WTC11 (cell line): ENCODE results near the gene LRRN4CL. TPM values are rescaled to one million over a fixed set of nuclear protein-coding genes. Genes with fewer than 3 reads are reported as not detected.

Experiments
- ATAC-seq: fragments of 200-7000 bp; cut with Tn5 transposase; 2 replicates; pipeline ENCODE4 v1.10.0; 2021; ENCODE audit warnings: mild to moderate bottlenecking, moderate library complexity
- CTCF ChIA-PET: fragments of 300-600 bp; sonication (Branson Sonifier 250); formaldehyde crosslinking; loops from one replicate; lab custom pipeline; 2021; ENCODE audit warnings: antibody characterized with exemption; lab: Charles Lee
- POLR2A ChIA-PET: fragments of 350-600 bp; sonication (Branson Sonifier 250); formaldehyde crosslinking; loops from one replicate; lab custom pipeline; 2021; ENCODE audit warnings: antibody characterized with exemption; lab: Charles Lee
- DNase-seq: peaks from one replicate; pipeline ENCODE4 v3.0.0; 2021; ENCODE audit warnings: low spot score
- H3K27ac Mint-ChIP-seq: 2 replicates; pipeline ENCODE4 v1.8.0; 2021; ENCODE audit warnings: mixed read lengths
- H3K27me3 Mint-ChIP-seq: 2 replicates; pipeline ENCODE4 v1.8.0; 2021; ENCODE audit warnings: low read depth, mild to moderate bottlenecking, moderate library complexity, mixed read lengths
- H3K36me3 Mint-ChIP-seq: 2 replicates; pipeline ENCODE4 v1.8.0; 2021; ENCODE audit warnings: mixed read lengths
- H3K4me1 Mint-ChIP-seq: 2 replicates; pipeline ENCODE4 v1.8.0; 2022; ENCODE audit warnings: mixed read lengths
- H3K4me3 Mint-ChIP-seq: 2 replicates; pipeline ENCODE4 v1.8.0; 2021; ENCODE audit warnings: mild to moderate bottlenecking, moderate library complexity, mixed read lengths
- H3K9me3 Mint-ChIP-seq: 2 replicates; pipeline ENCODE4 v1.8.0; 2021; ENCODE audit warnings: mixed read lengths
- ATF1 ChIP-seq: sonication (generic); formaldehyde crosslinking; IDR thresholded peaks from 2 replicates; pipeline ENCODE4 v1.8.1; 2023; ENCODE audit warnings: mild to moderate bottlenecking, moderate library complexity, missing genetic modification reagents
- CREB1 ChIP-seq: sonication (generic); formaldehyde crosslinking; IDR thresholded peaks from 2 replicates; pipeline ENCODE4 v1.8.0; 2023; ENCODE audit warnings: mild to moderate bottlenecking, missing genetic modification reagents
- ESRRA ChIP-seq: sonication (generic); formaldehyde crosslinking; IDR thresholded peaks from 2 replicates; pipeline ENCODE4 v1.8.1; 2022; ENCODE audit warnings: mild to moderate bottlenecking, missing genetic modification reagents, borderline replicate concordance
- FOXJ3 ChIP-seq: sonication (generic); formaldehyde crosslinking; IDR thresholded peaks from 2 replicates; pipeline ENCODE4 v1.9.0; 2021; ENCODE audit warnings: missing genetic modification reagents, mild to moderate bottlenecking, borderline replicate concordance
- FOXP1 ChIP-seq: sonication (generic); formaldehyde crosslinking; IDR thresholded peaks from 2 replicates; pipeline ENCODE4 v1.8.0; 2022; ENCODE audit warnings: missing genetic modification reagents, mild to moderate bottlenecking, moderate library complexity, borderline replicate concordance
- GRHL2 ChIP-seq: fragments of 250-450 bp; sonication (Bioruptor Pico); IDR thresholded peaks from 2 replicates; pipeline ENCODE4 v1.8.0; 2022; ENCODE audit warnings: mild to moderate bottlenecking, moderate library complexity; ENCODE audit not compliant: insufficient replicate concordance, severe bottlenecking
- IRF2 ChIP-seq: sonication (generic); formaldehyde crosslinking; IDR thresholded peaks from 2 replicates; pipeline ENCODE4 v1.8.0; 2022; ENCODE audit warnings: low read depth, missing genetic modification reagents, borderline replicate concordance
- TCF7 ChIP-seq: sonication (generic); formaldehyde crosslinking; IDR thresholded peaks from 2 replicates; pipeline ENCODE4 v1.8.0; 2022; ENCODE audit warnings: mild to moderate bottlenecking, low read depth, missing genetic modification reagents, moderate library complexity
- ZNF121 ChIP-seq: sonication (generic); formaldehyde crosslinking; IDR thresholded peaks from 2 replicates; pipeline ENCODE4 v1.8.0; 2023; ENCODE audit warnings: missing genetic modification reagents
- ZNF232 ChIP-seq: sonication (generic); formaldehyde crosslinking; IDR thresholded peaks from 2 replicates; pipeline ENCODE4 v1.8.0; 2022; ENCODE audit warnings: mild to moderate bottlenecking, missing genetic modification reagents
- ZNF396 ChIP-seq: fragments of 250-450 bp; sonication (Bioruptor Pico); IDR thresholded peaks from 2 replicates; pipeline ENCODE4 v1.8.0; 2021; ENCODE audit warnings: mild to moderate bottlenecking, moderate library complexity, borderline replicate concordance
- total RNA-seq: library from RNA; stranded (reverse); gene quantifications from 3 replicates; pipeline ENCODE4 v1.2.3, GENCODE V29; 2021
- TF ChIP-seq, protein P1 (sequence below): fragments of 250-450 bp; sonication (Bioruptor Pico); conservative IDR thresholded peaks from 2 replicates; pipeline ENCODE4 v1.9.0; 2021; ENCODE audit warnings: mild to moderate bottlenecking
- TF ChIP-seq, protein P2 (sequence below): sonication (generic); formaldehyde crosslinking; IDR thresholded peaks from 2 replicates; pipeline ENCODE4 v1.8.0; 2023; ENCODE audit warnings: missing genetic modification reagents, mild to moderate bottlenecking, borderline replicate concordance
- TF ChIP-seq, protein P3 (sequence below): sonication (generic); formaldehyde crosslinking; IDR thresholded peaks from 2 replicates; pipeline ENCODE4 v1.8.0; 2022; ENCODE audit warnings: mild to moderate bottlenecking, missing genetic modification reagents
- TF ChIP-seq, protein P4 (sequence below): sonication (generic); formaldehyde crosslinking; IDR thresholded peaks from 2 replicates; pipeline ENCODE4 v1.8.0; 2022; ENCODE audit warnings: mild to moderate bottlenecking, missing genetic modification reagents
- TF ChIP-seq, protein P5 (sequence below): fragments of 250-450 bp; sonication (Bioruptor Pico); IDR thresholded peaks from 2 replicates; pipeline ENCODE4 v1.9.0; 2021; ENCODE audit warnings: mild to moderate bottlenecking, borderline replicate concordance
- TF ChIP-seq, protein P6 (sequence below): sonication (generic); formaldehyde crosslinking; IDR thresholded peaks from 2 replicates; pipeline ENCODE4 v1.8.0; 2022; ENCODE audit warnings: mild to moderate bottlenecking, missing genetic modification reagents
- TF ChIP-seq, protein P7 (sequence below): sonication (generic); formaldehyde crosslinking; IDR thresholded peaks from 2 replicates; pipeline ENCODE4 v1.8.1; 2023; ENCODE audit warnings: mild to moderate bottlenecking, missing genetic modification reagents

LRRN4CL gene
- total RNA-seq, 1 experiment from 2014 or later = 0.39 TPM

DNA sequence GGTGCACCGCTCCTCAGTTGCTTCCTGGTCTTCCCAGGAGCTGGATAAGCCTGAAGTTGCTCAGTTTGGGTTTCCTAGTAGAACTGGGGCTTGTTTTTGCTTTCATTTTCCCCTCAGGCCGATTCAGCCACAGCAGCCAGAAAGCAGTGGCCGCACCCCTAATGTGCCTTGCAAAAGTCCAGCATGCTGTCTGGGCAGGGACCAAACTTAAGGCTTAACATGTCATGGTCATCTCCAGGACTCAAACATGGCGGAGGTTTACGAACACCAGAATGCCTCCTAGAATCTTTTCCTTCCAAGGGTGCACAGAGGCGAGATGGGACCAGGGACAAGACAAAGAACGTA is 20.6 kb upstream of the LRRN4CL start (continued):
- TF ChIP-seq, protein P1, sequence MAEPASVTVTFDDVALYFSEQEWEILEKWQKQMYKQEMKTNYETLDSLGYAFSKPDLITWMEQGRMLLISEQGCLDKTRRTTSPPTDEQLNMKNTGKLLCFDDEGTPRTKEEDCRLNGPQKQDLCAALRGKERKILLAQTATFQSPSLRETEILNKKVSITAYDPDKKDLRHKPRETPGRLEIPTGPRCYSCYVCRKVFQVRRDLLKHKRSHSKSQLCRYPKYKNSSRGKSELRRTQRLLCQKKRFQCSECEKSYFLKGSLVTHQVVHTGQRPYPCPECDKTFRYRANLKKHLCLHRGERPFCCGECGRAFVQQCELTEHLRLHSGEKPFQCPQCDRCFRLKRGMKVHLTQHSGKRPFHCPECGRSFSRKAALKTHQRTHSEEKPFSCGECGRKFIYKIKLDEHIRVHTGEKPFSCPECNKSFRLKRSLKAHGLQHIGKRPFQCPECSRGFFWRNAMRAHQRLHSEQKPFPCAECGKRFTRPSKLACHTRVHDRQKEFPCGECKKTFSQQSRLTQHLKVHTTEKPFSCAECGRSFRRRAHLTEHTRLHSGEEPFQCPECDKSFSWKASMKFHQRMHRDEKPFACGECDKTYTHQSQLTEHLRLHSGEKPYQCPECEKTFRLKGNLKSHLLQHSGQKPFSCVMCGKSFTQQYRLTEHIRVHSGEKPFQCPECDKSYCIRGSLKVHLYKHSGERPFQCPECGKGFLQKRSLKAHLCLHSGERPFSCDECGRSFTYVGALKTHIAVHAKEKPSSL = no peak
- TF ChIP-seq IRF2 (CRISPR knock-in tag) (no peak), ZNF121 (CRISPR knock-in tag) (no peak), GRHL2 (no peak)

DNA sequence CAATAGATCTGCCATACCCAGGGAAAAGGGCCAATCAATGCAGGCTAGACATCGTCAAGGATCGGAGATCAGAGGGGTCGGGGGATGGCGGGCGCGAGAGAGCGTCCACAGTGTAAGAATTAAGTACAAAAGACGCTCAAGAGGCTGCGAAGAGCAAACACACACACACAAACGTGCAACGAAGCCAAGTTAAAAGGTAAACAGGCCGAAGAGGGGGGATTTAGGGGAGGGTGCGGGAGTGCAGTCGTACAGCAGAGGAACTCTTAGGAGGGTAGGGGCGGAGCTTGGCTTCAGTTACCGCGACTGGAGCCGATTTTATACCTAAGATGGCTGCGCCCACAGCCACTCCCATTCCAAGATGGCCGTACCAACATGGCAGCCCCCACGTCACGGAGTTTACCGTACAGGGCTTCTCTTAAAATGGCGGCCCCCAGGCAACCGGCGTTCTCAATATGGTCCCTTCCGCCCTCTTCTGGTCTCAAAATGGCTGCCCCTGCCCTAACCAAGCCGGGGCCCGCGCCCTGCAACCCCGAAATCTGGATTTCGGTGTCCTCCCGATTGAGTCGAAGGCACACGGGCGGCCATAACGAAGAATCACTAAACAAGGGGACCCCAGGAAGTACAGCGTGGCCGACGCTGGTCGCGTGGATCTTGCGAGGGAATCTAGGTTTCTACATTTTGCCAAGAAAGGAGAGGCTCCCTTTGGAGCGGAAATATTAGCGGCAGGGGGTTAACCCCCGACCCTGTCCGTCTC is 20.1 kb upstream of the LRRN4CL start:
- Mint-ChIP-seq H3K9me3 (no peaks in the 10 kb centered on the region), H3K4me1 (peaks cover 46% of the 10 kb centered on the region), H3K27ac (peak overlapping the region; percentile 100), H3K27me3 (no peaks in the 10 kb centered on the region; the same call in 1 of the 2 replicates), H3K4me3 (peak overlapping the region; percentile 92), H3K36me3 (peaks cover 38% of the 10 kb centered on the region)
- ChIA-PET CTCF (interaction anchor here (0.6 to 4.0 kb wide), 12 partner anchors 15 to 285 kb away, joined by 3 to 24 read pairs (median 3); partner anchors contain the start of genes C11orf98, CSKMT, HNRNPUL2 and STX5), POLR2A (interaction anchor here (0.6 to 6.0 kb wide), 15 partner anchors 18 to 321 kb away, joined by 3 to 35 read pairs (median 7); partner anchors contain the start of genes C11orf98, CSKMT, EEF1G and HNRNPUL2)
- ATAC-seq (peak; percentile 51), DNase-seq (peak; percentile 96)
- TF ChIP-seq TCF7 (CRISPR knock-in tag) (no peak), CREB1 (CRISPR knock-in tag) (peak; percentile 6; the same call in 1 of the 2 replicates), FOXP1 (CRISPR knock-in tag) (peak; percentile 42; the same call in 1 of the 2 replicates), FOXJ3 (no peak), ATF1 (CRISPR knock-in tag) (peak; percentile 71), ZNF396 (CRISPR knock-in tag) (0 out of 2 replicates have a peak, but pooled peaks have one; percentile 61), ESRRA (peak; percentile 55; the same call in 1 of the 2 replicates), ZNF232 (CRISPR knock-in tag) (peak; percentile 71)
- TF ChIP-seq, protein P2, sequence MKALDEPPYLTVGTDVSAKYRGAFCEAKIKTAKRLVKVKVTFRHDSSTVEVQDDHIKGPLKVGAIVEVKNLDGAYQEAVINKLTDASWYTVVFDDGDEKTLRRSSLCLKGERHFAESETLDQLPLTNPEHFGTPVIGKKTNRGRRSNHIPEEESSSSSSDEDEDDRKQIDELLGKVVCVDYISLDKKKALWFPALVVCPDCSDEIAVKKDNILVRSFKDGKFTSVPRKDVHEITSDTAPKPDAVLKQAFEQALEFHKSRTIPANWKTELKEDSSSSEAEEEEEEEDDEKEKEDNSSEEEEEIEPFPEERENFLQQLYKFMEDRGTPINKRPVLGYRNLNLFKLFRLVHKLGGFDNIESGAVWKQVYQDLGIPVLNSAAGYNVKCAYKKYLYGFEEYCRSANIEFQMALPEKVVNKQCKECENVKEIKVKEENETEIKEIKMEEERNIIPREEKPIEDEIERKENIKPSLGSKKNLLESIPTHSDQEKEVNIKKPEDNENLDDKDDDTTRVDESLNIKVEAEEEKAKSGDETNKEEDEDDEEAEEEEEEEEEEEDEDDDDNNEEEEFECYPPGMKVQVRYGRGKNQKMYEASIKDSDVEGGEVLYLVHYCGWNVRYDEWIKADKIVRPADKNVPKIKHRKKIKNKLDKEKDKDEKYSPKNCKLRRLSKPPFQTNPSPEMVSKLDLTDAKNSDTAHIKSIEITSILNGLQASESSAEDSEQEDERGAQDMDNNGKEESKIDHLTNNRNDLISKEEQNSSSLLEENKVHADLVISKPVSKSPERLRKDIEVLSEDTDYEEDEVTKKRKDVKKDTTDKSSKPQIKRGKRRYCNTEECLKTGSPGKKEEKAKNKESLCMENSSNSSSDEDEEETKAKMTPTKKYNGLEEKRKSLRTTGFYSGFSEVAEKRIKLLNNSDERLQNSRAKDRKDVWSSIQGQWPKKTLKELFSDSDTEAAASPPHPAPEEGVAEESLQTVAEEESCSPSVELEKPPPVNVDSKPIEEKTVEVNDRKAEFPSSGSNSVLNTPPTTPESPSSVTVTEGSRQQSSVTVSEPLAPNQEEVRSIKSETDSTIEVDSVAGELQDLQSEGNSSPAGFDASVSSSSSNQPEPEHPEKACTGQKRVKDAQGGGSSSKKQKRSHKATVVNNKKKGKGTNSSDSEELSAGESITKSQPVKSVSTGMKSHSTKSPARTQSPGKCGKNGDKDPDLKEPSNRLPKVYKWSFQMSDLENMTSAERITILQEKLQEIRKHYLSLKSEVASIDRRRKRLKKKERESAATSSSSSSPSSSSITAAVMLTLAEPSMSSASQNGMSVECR (CRISPR knock-in tag) = no peak
- TF ChIP-seq, protein P3, sequence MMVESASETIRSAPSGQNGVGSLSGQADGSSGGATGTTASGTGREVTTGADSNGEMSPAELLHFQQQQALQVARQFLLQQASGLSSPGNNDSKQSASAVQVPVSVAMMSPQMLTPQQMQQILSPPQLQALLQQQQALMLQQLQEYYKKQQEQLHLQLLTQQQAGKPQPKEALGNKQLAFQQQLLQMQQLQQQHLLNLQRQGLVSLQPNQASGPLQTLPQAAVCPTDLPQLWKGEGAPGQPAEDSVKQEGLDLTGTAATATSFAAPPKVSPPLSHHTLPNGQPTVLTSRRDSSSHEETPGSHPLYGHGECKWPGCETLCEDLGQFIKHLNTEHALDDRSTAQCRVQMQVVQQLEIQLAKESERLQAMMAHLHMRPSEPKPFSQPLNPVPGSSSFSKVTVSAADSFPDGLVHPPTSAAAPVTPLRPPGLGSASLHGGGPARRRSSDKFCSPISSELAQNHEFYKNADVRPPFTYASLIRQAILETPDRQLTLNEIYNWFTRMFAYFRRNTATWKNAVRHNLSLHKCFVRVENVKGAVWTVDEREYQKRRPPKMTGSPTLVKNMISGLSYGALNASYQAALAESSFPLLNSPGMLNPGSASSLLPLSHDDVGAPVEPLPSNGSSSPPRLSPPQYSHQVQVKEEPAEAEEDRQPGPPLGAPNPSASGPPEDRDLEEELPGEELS = no peak
- TF ChIP-seq, protein P4, sequence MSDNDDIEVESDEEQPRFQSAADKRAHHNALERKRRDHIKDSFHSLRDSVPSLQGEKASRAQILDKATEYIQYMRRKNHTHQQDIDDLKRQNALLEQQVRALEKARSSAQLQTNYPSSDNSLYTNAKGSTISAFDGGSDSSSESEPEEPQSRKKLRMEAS (CRISPR knock-in tag) = peak; percentile 83; the same call in 1 of the 2 replicates
- TF ChIP-seq, protein P5, sequence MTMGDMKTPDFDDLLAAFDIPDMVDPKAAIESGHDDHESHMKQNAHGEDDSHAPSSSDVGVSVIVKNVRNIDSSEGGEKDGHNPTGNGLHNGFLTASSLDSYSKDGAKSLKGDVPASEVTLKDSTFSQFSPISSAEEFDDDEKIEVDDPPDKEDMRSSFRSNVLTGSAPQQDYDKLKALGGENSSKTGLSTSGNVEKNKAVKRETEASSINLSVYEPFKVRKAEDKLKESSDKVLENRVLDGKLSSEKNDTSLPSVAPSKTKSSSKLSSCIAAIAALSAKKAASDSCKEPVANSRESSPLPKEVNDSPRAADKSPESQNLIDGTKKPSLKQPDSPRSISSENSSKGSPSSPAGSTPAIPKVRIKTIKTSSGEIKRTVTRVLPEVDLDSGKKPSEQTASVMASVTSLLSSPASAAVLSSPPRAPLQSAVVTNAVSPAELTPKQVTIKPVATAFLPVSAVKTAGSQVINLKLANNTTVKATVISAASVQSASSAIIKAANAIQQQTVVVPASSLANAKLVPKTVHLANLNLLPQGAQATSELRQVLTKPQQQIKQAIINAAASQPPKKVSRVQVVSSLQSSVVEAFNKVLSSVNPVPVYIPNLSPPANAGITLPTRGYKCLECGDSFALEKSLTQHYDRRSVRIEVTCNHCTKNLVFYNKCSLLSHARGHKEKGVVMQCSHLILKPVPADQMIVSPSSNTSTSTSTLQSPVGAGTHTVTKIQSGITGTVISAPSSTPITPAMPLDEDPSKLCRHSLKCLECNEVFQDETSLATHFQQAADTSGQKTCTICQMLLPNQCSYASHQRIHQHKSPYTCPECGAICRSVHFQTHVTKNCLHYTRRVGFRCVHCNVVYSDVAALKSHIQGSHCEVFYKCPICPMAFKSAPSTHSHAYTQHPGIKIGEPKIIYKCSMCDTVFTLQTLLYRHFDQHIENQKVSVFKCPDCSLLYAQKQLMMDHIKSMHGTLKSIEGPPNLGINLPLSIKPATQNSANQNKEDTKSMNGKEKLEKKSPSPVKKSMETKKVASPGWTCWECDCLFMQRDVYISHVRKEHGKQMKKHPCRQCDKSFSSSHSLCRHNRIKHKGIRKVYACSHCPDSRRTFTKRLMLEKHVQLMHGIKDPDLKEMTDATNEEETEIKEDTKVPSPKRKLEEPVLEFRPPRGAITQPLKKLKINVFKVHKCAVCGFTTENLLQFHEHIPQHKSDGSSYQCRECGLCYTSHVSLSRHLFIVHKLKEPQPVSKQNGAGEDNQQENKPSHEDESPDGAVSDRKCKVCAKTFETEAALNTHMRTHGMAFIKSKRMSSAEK (CRISPR knock-in tag) = no peak
- TF ChIP-seq, protein P6, sequence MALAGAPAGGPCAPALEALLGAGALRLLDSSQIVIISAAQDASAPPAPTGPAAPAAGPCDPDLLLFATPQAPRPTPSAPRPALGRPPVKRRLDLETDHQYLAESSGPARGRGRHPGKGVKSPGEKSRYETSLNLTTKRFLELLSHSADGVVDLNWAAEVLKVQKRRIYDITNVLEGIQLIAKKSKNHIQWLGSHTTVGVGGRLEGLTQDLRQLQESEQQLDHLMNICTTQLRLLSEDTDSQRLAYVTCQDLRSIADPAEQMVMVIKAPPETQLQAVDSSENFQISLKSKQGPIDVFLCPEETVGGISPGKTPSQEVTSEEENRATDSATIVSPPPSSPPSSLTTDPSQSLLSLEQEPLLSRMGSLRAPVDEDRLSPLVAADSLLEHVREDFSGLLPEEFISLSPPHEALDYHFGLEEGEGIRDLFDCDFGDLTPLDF = no peak
- TF ChIP-seq, protein P7, sequence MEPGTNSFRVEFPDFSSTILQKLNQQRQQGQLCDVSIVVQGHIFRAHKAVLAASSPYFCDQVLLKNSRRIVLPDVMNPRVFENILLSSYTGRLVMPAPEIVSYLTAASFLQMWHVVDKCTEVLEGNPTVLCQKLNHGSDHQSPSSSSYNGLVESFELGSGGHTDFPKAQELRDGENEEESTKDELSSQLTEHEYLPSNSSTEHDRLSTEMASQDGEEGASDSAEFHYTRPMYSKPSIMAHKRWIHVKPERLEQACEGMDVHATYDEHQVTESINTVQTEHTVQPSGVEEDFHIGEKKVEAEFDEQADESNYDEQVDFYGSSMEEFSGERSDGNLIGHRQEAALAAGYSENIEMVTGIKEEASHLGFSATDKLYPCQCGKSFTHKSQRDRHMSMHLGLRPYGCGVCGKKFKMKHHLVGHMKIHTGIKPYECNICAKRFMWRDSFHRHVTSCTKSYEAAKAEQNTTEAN (CRISPR knock-in tag) = no peak
